Measurements from ENCODE around the gene MASTL. TPM values are rescaled to one million over a fixed set of nuclear protein-coding genes. Genes with fewer than 3 reads are reported as not detected.
"Not testable (repeated sequence)": the region's sequence is repeated elsewhere in the genome, so short reads cannot be mapped to it uniquely, and the experiment has no call there.

The MASTL gene
- total RNA-seq, 2 donors from 2014 or later: 8.5 to 14.3 TPM

DNA sequence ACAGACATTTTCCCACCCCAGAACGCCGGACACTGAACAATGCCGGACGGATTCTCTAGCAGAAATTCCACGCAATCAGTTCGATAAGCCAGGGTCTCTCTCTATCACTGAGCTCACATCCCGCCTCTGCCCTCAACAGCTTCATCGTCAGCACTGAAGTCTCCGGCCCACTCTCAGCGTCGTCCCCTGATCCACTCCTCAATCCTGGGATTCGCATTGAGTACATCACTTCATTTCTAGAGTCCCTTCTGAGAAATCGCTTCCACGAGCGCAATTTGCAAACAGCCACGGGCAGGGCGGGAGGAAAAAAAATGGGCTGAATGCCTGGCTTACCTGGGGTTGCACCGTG is 1.3 kb upstream of the MASTL start:
- intact Hi-C loops (cut with DNase I): loop anchor here (2.0 to 10.0 kb wide), 2 partner anchors 49 to 87 kb away; partner anchors contain the start of genes ACBD5 and ANKRD26
- no peaks in the 10 kb centered on the region for H3K4me1 ChIP-seq (replicated peaks)
- H3K9me3 ChIP-seq: no peaks in the 10 kb centered on the region
- WGBS: under 1% methylated on average over 18 of the region's 18 CpGs
- H3K4me3 ChIP-seq: peak overlapping the region; percentile 70
- DNase-seq (ENCODE audit: low spot score): peak; percentile 16
- H3K27me3 ChIP-seq (replicated peaks; ENCODE audit: insufficient read depth): no peaks in the 10 kb centered on the region
- no peaks in the 10 kb centered on the region for H3K36me3 ChIP-seq
- peak overlapping the region; percentile 98 for H3K27ac ChIP-seq
- TF ChIP-seq POLR2A (IDR thresholded peaks at IDR 0.05) (no peak), POLR2AphosphoS5 (IDR thresholded peaks at IDR 0.05) (no peak)
- TF ChIP-seq, protein P1, sequence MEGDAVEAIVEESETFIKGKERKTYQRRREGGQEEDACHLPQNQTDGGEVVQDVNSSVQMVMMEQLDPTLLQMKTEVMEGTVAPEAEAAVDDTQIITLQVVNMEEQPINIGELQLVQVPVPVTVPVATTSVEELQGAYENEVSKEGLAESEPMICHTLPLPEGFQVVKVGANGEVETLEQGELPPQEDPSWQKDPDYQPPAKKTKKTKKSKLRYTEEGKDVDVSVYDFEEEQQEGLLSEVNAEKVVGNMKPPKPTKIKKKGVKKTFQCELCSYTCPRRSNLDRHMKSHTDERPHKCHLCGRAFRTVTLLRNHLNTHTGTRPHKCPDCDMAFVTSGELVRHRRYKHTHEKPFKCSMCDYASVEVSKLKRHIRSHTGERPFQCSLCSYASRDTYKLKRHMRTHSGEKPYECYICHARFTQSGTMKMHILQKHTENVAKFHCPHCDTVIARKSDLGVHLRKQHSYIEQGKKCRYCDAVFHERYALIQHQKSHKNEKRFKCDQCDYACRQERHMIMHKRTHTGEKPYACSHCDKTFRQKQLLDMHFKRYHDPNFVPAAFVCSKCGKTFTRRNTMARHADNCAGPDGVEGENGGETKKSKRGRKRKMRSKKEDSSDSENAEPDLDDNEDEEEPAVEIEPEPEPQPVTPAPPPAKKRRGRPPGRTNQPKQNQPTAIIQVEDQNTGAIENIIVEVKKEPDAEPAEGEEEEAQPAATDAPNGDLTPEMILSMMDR (IDR thresholded peaks at IDR 0.05): no peak

DNA sequence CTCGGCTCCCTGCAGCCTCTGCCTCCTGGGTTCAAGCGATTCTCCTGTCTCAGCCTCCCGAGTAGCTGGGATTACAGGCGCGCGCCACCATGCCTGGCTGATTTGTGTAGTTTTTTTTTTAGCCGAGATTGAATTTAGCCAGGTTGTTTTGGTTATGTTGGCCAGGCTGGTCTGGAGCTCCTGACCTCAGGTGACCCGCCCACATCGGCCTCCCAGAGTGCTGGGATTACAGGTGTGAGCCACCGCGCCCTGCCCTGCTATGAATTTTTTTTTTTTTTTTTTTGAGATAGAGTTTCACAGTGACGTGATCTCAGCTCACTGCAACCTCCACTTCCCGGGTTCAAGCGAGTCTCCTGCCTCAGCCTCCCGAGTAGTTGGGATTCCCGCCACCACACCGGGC is 1.4 kb downstream of the MASTL start:
- H3K36me3 ChIP-seq; H3K27ac ChIP-seq; H3K9me3 ChIP-seq; H3K27me3 ChIP-seq (replicated peaks; ENCODE audit: insufficient read depth); DNase-seq (ENCODE audit: low spot score); H3K4me1 ChIP-seq (replicated peaks): not testable (repeated sequence)
- 87% methylated on average over 17 of the region's 17 CpGs for WGBS
- peak overlapping the region in 1 of 2 donors; percentile 70 for H3K4me3 ChIP-seq
- intact Hi-C loops (cut with DNase I): loop anchor here (10.0 kb wide), 1 partner anchor 52 kb away; the partner anchor contains the start of gene ANKRD26

DNA sequence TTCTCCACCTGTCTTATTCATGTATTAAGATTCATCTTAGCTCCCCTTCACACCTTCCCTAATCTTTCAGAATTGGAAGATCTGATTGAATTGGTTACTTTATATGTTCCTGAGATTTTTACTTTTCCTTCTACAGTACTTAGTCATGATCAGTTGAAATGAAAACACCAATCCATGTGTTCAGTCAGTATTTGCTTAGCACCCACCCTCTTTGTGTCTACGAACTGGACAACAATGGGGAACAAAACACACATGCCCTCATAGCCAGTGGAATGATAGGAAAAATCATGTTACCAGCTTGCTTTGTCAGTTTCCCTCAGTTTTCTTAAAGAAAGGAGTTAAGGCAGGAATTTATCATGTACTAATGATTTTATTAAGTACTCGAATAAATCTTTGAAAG is 2.0 kb downstream of the MASTL start:
- intact Hi-C loops (cut with DNase I): loop anchor here (10.0 kb wide), 1 partner anchor 52 kb away; the partner anchor contains the start of gene ANKRD26

DNA sequence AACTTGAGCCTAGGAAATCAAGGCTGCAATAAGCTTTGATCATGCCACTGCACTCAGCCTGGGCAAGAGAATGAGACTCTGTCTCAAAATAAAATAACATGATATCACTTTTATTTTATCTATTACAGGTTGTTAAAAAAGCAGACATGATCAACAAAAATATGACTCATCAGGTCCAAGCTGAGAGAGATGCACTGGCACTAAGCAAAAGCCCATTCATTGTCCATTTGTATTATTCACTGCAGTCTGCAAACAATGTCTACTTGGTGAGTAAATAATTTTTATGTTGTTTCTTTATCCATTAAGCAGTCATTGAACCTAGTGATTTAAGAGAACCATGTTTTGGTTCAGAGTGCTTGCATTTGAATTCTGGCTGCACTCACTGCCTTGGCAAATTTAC is 3.3 kb downstream of the MASTL start:
- intact Hi-C loops (cut with DNase I): loop anchor here (10.0 kb wide), 1 partner anchor 54 kb away; the partner anchor contains the start of gene ANKRD26
- no peak for DNase-seq (ENCODE audit: low spot score)
- TF ChIP-seq POLR2AphosphoS5 (IDR thresholded peaks at IDR 0.05) (peak; percentile 15), POLR2A (IDR thresholded peaks at IDR 0.05) (no peak)
- TF ChIP-seq, protein P1 (IDR thresholded peaks at IDR 0.05): no peak
- Histone ChIP-seq H3K9me3 (no peaks in the 10 kb centered on the region), H3K27ac (no peak overlapping the region), H3K36me3 (no peaks in the 10 kb centered on the region), H3K4me1 (replicated peaks) (no peaks in the 10 kb centered on the region), H3K27me3 (replicated peaks; ENCODE audit: insufficient read depth) (no peaks in the 10 kb centered on the region), H3K4me3 (no peak overlapping the region)

More for the DNA sequence above, 2.0 kb downstream of the MASTL start:
- WGBS: 66% methylated on average over 2 of the region's 2 CpGs
- Histone ChIP-seq H3K27ac (no peak overlapping the region), H3K27me3 (replicated peaks; ENCODE audit: insufficient read depth) (no peaks in the 10 kb centered on the region), H3K36me3 (no peaks in the 10 kb centered on the region), H3K4me1 (replicated peaks) (no peaks in the 10 kb centered on the region), H3K9me3 (no peaks in the 10 kb centered on the region), H3K4me3 (no peak overlapping the region)
- TF ChIP-seq POLR2AphosphoS5 (IDR thresholded peaks at IDR 0.05) (no peak), POLR2A (IDR thresholded peaks at IDR 0.05) (no peak)
- TF ChIP-seq, protein P1 (IDR thresholded peaks at IDR 0.05): no peak
- DNase-seq (ENCODE audit: low spot score): no peak

DNA sequence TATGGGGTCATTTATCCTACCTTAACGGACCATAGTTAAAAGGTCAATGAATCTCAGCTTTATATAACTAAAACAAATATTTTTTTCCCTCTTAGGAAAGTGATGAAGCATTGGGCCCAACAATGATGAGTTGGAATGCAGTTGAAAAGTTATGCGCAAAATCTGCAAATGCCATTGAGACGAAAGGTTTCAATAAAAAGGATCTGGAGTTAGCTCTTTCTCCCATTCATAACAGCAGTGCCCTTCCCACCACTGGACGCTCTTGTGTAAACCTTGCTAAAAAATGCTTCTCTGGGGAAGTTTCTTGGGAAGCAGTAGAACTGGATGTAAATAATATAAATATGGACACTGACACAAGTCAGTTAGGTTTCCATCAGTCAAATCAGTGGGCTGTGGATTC is 14.7 kb downstream of the MASTL start:
- TF ChIP-seq POLR2A (IDR thresholded peaks at IDR 0.05): no peak
- Histone ChIP-seq H3K9me3 (no peaks in the 10 kb centered on the region), H3K4me1 (replicated peaks) (no peaks in the 10 kb centered on the region), H3K27ac (no peak overlapping the region), H3K4me3 (no peak overlapping the region), H3K36me3 (peaks cover 0 to 8% of the 10 kb centered on the region in 2 donors), H3K27me3 (replicated peaks; ENCODE audit: insufficient read depth) (no peaks in the 10 kb centered on the region)
- intact Hi-C loops (cut with DNase I): no loop called here
- no peak for DNase-seq (ENCODE audit: low spot score)
- WGBS: 86% methylated on average over 4 of the region's 4 CpGs

DNA sequence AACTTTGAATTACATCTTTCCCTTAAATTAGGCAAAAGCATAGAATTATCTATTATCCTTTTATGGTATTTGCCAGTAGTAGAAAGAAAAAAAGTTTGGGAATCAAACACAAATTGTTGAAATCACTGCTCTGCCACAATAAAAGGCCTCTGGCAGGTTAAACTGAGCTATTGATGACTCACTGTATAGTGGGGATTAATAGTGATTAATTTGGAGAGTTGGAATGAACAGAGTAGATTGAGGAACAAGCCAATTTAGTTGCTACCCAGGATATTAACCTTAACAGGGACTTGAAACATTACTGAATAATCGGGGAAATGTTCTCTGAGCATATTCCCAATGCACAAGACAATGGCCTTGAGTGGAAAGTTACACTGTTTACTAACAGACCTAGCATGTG is 33.1 kb downstream of the MASTL start:
- 94% methylated on average over 1 of the region's 1 CpG for WGBS
- Histone ChIP-seq H3K36me3 (no peaks in the 10 kb centered on the region), H3K27ac (no peak overlapping the region), H3K27me3 (replicated peaks; ENCODE audit: insufficient read depth) (no peaks in the 10 kb centered on the region), H3K4me1 (replicated peaks) (no peaks in the 10 kb centered on the region), H3K4me3 (no peak overlapping the region), H3K9me3 (no peaks in the 10 kb centered on the region)
- DNase-seq (ENCODE audit: low spot score): no peak
- intact Hi-C loops (cut with DNase I): no loop called here
- TF ChIP-seq POLR2AphosphoS5 (IDR thresholded peaks at IDR 0.05) (no peak), POLR2A (IDR thresholded peaks at IDR 0.05) (no peak)
- TF ChIP-seq, protein P1 (IDR thresholded peaks at IDR 0.05): no peak

All from prostate gland (tissue), 2 donors.